Stimulated activated CD4-positive, alpha-beta T cell treated with anti-CD3 and anti-CD28 coated beads, Interleukin-15, amount 100 ng/mL, for 24 hours (primary cell): ENCODE results near the gene UBA1.

Experiments used
- DNase-seq: peaks from one replicate; pipeline ENCODE4 v3.0.0-alpha.2; 2020

Gene UBA1

GRCh38 chrX:47170861-47171692 is 22.6 kb upstream of the UBA1 start:
- DNase-seq = no peak

GRCh38 chrX:47171996-47172395 is 21.6 kb upstream of the UBA1 start:
- no peak for DNase-seq

- no peak for DNase-seq
Observed at GRCh38 chrX:47172549-47172948, 21.1 kb upstream of the UBA1 start.

- DNase-seq = no peak
Observed at GRCh38 chrX:47172971-47173792, 20.4 kb upstream of the UBA1 start.

- no peak for DNase-seq
Observed at GRCh38 chrX:47174376-47174775, 19.3 kb upstream of the UBA1 start.

- no peak for DNase-seq
Observed at GRCh38 chrX:47174846-47175587, 18.6 kb upstream of the UBA1 start.

GRCh38 chrX:47175588-47175980 is 18.0 kb upstream of the UBA1 start:
- DNase-seq = no peak

- DNase-seq = no peak
Observed at GRCh38 chrX:47176101-47176740, 17.4 kb upstream of the UBA1 start.

GRCh38 chrX:47177079-47177478 is 16.6 kb upstream of the UBA1 start:
- DNase-seq = no peak

GRCh38 chrX:47178337-47178736 is 15.3 kb upstream of the UBA1 start:
- DNase-seq = no peak

GRCh38 chrX:47179221-47179927 is 14.3 kb upstream of the UBA1 start:
- DNase-seq = no peak

GRCh38 chrX:47179928-47180255 is 13.7 kb upstream of the UBA1 start:
- no peak for DNase-seq

GRCh38 chrX:47180346-47180745 is 13.3 kb upstream of the UBA1 start:
- DNase-seq = no peak

GRCh38 chrX:47181301-47181700 is 12.3 kb upstream of the UBA1 start:
- DNase-seq = no peak

GRCh38 chrX:47182106-47182700 is 11.4 kb upstream of the UBA1 start:
- no peak for DNase-seq

GRCh38 chrX:47184486-47184885 is 9.1 kb upstream of the UBA1 start:
- no peak for DNase-seq

- DNase-seq = no peak
Observed at GRCh38 chrX:47185241-47185640, 8.4 kb upstream of the UBA1 start.

GRCh38 chrX:47186096-47186740 is 7.4 kb upstream of the UBA1 start:
- DNase-seq = no peak

GRCh38 chrX:47187106-47187677 is 6.4 kb upstream of the UBA1 start:
- no peak for DNase-seq

- DNase-seq = no peak
Observed at GRCh38 chrX:47189906-47190305, 3.7 kb upstream of the UBA1 start.
